GM11168 (cell line): ENCODE results near the gene AMHR2.
"Not testable (repeated sequence)": the region's sequence is repeated elsewhere in the genome, so short reads cannot be mapped to it uniquely, and the experiment has no call there.

Experiments
- in situ Hi-C: fragments of 300-500 bp; cut with MboI; formaldehyde crosslinking; loops from one replicate; pipeline ENCODE4 v1.12.0; 2022; ENCODE audit warnings: low sequenced_read_pairs; ENCODE audit not compliant: unreplicated experiment

AMHR2 gene

DNA sequence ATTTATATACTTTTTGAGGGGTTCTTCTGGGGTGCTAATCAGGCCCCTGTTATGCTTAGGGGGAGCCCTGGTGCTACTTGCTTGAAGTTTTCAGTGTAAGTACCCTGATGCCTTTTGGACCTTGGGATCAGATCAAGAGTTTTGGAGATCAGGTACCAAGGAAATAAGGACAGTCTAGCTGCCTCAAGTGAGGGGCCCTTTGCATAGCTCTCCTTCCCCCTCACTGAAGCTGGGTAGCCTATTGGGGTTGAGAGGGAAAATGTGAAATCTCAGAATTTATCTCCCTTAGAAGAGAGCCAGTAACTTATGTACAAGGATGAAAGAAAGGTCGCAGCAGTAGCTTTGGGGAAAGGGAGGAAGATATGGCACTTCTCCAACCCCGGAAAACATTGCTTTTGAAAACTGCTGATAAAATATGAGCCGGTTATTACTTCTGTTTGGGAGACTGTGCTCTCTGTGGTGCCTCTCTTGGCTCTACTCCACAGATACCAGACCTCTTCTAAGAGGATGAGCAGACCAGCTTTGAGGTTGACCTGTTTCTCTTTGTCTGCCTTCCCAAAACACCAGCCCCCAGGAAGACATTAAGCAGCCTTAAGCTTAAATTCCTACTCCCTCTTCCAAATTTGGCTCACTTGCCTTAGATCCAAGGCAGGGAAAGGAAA is 8.8 kb upstream of the AMHR2 start:
- in situ Hi-C loops: loop anchor here (5.0 kb wide), 1 partner anchor 63 kb away; no protein-coding TSS in a partner anchor

DNA sequence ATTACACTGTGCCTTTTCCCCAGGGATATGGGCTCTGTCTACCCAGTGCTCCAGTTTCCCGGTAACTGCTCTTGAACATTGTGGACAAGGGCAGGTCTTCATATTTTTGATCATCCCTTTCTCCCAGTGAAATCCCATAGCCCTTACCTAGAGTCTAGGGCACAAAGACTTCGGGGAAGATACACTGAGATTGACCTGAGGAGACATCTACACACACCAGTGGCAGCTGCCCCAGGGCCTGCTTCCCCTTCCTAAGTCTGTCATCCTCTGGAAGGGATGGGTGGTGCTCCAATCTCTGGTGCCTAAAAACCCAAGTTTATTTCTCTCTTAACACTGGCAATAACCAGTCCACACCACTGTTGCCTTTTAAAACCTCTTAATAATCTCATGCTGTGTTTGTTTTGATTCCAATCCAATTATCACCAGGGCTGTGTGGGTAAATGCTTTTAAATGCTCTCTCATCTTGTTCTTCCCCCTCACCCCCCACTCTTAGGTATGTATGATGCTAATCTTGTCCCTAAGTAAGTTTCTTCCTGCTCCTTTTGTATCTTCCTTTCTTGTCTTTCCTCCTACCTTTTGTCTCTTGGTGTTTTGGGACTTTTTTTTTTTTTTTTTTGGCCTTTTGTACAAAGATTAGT is 7.8 kb upstream of the AMHR2 start:
- in situ Hi-C loops: loop anchor here (5.0 kb wide), 1 partner anchor 64 kb away; no protein-coding TSS in a partner anchor

- in situ Hi-C loops: loop anchor here (5.0 kb wide), 1 partner anchor 65 kb away; no protein-coding TSS in a partner anchor
Measured at GRCh38 chr12:53417291-53417816, 6.3 kb upstream of the AMHR2 start.

- in situ Hi-C loops: loop anchor here (5.0 kb wide), 1 partner anchor 66 kb away; no protein-coding TSS in a partner anchor
Measured at GRCh38 chr12:53418221-53418620, 5.4 kb upstream of the AMHR2 start.

DNA sequence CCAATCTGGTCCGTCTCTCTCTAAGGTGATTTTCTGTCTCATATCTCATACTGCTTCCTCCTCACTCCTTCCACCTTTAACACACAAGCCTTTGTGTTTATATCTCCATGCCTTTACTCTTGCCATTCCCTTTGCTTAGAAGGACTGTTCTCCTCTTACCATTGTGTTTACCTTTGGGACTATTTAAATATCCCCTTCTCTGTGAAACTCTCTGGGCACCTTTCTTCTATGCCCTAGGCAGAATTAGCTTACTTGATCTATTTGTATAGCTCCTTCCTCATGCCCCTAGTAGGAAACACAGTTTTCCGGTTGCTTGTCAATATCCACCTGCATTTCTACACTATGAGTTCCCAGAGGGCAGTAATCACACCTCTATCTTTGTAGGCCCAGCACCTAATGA is 3.9 kb upstream of the AMHR2 start:
- in situ Hi-C loops: loop anchor here (5.0 kb wide), 1 partner anchor 67 kb away; no protein-coding TSS in a partner anchor

DNA sequence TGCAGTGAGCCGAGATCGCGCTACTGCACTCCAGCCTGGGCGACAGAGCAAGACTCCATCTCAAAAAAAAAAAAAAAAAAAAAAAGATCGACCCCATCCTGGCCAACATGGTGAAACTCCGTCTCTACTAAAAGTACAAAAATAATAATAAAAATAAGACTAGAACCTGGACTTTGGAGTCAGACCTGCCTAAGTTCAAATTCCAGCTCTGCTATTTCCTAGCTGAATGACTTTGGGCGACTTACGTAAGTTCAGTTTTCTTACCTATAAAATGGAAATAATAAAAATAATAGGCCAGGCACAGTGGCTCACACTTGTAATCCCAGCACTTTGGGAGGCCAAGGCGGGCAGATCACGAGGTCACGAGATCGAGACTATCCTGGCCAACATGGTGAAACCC is 1.4 kb upstream of the AMHR2 start:
- in situ Hi-C loops: not testable (repeated sequence)

- in situ Hi-C loops: no loop called here
Measured at GRCh38 chr12:53424626-53425514, 1.2 kb downstream of the AMHR2 start.

DNA sequence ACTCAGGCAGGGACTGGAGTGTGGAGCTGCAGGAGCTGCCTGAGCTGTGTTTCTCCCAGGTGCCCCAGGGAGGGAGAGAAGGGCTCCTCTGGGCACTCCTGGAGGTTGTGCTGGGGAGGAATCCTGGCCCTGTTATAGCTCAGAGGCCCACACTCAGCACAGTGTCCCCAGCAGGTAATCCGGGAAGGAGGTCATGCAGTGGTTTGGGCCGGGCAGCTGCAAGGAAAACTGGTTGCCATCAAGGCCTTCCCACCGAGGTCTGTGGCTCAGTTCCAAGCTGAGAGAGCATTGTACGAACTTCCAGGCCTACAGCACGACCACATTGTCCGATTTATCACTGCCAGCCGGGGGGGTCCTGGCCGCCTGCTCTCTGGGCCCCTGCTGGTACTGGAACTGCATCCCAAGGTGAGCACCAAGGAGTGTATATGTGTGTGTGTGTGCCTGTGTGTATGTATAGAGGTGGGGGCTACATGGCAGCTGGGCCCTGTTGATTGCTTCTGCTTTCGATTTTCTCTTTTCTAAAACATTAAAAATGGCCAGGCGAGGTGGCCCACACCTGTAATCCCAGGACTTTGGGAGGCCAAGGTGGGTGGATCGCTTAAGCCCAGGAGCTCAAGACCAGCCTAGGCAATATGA is 2.0 kb downstream of the AMHR2 start:
- in situ Hi-C loops: no loop called here

DNA sequence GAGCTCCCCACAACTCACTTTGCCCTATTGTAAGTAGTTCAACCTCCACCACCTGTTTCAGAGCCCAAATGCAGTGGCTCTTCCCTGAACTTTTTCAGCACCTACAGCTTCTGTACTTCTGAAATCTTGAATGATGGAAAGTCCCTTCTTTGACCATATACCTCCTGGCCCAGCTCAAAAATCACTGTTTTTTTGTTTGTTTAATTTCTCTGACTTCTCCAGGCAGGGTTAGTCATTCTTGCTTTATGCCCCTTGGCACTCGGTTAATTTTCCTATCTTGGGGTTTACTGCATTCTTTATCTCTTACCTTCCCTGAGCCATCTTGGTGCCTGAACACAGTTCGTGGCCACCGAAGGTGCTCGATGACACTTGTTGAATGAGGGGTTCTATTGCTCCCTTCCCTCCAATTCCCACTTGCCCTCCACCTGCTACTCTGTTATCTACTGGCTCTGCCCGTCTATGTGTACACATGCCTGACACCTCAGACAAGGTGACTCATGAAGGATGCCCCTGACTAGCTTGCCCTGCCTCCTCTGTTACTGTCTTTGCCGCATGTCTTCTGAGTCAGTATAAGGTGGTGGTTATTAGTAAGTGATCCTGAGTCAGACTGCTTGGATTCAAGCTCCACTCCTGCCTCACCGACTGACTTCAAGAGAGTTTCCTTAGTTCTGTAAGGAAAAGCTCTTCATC is 4.4 kb downstream of the AMHR2 start:
- in situ Hi-C loops: no loop called here

GRCh38 chr12:53428741-53429140 is 5.1 kb downstream of the AMHR2 start:
- in situ Hi-C loops: no loop called here

- in situ Hi-C loops: no loop called here
Measured at GRCh38 chr12:53430116-53430515, 6.5 kb downstream of the AMHR2 start.

- in situ Hi-C loops: no loop called here
Measured at GRCh38 chr12:53431187-53431586, 7.5 kb downstream of the AMHR2 start.

DNA sequence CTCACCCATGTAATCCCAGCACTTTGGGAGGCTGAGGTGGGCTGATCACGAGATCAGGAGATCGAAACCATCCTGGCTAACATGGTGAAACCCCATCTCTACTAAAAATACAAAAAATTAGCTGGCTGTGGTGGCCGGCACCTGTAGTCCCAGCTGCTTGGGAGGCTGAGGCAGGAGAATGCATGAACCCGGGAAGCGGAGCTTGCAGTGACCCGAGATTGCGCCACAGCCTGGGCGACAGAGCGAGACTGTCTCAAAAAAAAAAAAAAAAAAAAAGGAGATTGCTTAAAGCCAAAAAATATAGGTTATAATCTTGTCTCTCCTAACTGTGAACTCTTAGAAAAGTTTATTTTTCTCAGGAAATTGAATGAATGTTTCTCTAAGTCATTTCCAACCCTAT is 11.7 kb downstream of the AMHR2 start:
- in situ Hi-C loops: not testable (repeated sequence)

GRCh38 chr12:53439582-53439981 is 15.9 kb downstream of the AMHR2 start:
- in situ Hi-C loops: not testable (repeated sequence)

DNA sequence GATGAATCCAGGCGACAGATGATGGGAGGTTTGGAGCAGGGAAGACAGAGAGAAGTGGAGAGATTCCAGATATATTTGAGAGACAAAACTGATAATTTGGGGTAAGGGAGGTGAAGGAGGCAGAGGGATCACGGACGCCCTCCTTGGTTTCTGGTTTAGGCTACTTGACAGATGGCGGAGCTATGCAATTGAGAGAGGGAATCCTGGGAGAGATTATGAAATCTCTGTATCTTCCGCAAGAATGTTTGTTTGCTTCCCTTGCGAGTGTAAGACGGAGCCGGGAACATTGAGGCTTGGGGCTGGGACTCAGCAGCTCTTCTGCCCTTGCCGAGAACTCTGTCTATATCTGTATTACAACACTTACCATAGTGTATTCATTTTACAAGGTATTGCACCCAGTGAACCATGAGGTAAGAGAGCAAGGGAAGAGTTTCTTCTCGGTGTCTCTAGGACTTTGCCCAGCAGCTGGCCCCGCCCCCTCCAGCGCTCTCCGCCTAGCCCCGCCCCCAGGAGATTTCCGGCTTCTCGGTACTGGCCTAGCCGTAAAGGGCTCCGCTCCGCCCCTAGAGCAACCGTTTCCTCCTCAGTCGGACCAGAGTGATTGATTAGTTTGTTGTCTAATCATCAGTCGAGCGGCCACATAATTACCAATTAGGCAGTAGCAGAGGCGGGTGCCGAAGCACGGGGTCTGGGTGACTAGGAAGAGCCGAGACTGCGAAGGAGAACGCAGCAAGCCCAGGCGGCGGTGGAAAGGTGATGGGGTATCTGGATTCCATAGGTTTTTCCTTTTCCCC is 17.6 kb downstream of the AMHR2 start, which contains the start of gene PRR13:
Gene PRR13, plus strand, starts transcription at position 695 of the 794 bp plus-strand sequence. CDS start 981 bp downstream, outside the sequence.
- in situ Hi-C loops: no loop called here

DNA sequence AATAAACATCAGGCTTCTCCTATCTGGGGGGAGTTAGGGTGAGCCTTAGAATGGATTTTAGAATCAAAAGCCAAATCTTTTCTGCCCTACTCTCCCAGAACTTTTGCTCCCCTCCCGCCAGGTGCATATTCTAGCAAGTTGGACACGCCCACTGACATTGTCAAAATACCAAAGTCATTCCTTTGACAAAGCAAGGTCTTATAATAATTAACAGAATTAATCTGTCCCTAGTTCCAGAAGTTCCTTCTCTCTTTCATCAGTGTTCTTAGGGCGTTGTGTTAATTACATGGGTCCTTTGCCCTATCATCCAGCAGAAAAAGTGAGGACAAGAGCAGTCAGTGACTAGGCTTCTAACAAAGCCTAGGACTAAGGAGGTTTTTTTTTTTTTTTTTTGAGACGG is 20.3 kb downstream of the AMHR2 start:
- in situ Hi-C loops: no loop called here

DNA sequence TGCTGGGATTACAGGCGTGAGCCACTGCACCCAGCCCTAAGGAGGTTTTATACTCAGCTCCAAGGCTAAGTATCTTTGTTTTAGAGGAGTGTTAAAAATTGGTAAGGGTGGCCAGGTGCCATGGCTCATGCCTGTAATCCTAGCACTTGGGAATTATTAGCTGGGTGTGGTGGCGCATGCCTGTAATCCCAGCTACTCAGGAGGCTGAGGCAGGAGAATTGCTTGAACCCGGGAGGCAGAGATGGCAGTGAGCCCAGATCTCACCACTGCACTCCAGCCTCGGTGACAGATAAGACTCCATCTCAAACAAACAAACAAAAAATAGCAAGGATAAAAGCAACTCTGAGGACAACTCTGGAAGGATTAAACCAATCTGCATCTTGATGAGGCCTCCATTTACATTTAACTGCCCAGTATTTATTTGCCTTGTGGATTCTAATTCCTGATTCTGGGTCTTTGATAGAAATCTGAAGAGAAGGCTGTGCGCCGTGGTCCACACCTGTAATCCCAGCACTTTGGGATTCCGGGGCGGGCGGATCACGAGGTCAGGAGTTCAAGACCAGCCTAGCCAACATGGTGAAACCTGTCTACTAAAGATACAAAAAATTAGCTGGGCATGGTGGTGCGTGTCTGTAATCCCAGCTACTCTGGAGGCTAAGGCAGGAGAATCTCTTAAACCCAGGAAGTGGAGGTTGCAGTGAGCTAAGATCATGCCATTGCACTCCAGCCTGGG is 21.1 kb downstream of the AMHR2 start:
- in situ Hi-C loops: not testable (repeated sequence)

DNA sequence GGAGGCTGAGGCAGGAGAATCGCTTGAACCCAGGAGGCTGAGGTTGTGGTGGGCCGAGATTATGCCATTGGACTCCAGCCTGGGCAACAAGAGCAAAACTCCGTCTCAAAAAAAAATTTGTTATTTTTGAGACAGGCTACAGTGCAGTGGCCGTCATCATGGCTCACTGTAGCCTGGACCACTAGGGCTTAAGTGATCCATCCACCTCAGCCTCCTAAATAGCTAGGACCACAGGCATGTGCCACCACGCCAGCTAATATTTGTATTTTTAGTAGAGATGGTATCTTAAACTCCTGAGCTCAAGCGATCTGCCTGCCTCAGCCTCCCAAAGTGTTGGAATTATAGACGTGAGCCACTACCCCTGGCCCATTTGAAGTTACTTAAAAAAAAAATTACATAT is 27.3 kb downstream of the AMHR2 start:
- in situ Hi-C loops: no loop called here
